Stimulated activated CD4-positive, alpha-beta T cell treated with anti-CD3 and anti-CD28 coated beads, Interleukin-1b, Interleukin-23, amount 100 ng/mL, for 48 hours (primary cell): ENCODE measurements around the gene MAPK7.

Source experiments
- DNase-seq: peaks from one replicate; pipeline ENCODE4 v3.0.0-alpha.2; 2020

The MAPK7 gene

DNA sequence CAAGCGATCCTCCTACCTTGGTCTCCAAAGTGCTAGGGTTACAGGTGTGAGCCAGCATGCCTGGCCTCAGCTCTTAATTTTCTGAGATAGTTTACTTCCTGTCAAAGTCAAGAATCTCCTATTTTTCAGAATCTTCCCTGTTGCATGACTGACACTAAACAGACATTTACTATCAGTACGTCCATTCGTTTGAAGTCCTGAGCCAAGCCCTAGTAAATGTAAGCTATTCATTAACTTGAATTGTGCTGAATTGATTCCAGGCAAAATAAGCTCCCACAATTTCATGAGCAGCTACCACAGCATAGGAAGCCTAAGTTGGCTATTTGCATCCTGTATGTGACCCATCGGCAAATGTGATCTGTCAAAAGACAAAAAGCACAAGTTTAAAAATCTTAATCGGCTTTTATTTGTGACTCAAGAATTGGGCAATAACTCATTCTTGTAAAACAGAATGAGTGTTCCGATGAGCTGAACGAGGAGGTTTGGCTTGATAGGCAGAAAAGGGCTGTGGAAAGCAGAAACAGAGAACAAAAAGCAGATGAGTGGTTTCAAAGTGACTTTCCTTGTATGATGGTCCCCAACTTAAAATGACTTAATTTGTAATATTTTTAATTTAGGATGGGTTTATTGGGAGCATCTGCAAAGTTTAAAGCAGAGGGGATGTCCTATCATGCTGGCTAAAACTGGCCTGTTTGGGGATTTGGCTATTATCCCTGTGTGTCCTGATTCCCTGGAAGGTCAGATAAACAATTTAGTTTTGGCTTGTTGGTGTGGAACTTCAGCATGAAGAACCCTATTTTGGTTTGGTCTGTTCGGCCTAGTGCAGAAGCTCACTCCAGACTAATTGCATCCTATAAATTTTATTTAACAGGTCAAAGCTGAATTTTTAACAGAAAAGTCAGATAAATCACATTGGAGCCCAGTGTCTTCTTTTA lies 46.9 kb downstream of the MAPK7 start:
- no peak for DNase-seq

DNA sequence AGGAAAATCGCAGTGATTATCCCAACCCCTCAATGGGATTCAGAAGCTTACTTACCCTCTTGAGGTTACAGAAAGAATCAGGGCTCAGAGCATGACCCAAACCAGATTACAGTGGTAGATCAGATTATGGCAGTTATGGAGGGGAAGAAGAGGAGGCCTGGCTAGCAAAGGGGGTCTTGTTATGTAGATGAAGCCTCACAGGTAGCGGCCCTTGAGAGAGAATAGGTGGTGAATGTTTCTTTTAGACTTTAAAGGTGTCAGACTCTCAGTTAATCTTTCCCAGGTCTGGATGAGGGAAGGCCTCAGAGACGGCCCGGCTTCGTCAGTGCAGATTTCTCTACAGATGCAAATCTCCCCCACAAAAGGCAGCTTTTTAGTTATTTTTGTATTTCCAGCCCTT lies 48.3 kb downstream of the MAPK7 start:
- no peak for DNase-seq

DNA sequence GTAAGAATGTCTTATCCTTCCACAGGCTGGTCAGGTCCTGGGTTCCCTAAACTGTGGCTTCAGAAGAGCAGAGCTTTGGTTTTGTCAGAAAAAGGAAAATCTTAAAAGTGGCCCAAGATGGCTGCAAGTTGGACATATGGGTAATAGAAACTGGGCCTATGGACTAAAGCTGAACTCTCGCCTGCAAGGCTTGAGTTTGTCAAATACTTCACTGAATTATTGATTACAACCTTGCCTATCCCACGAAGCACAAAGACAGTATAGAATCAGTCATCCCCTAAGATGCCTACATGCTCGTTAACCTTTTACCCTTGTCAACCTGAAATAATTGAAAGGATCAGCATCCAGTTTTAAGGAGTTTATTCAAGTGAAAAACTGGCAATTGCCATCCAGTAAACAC lies 53.4 kb downstream of the MAPK7 start:
- no peak for DNase-seq
